ENCODE data around the gene GKN1.

The GKN1 gene

GRCh38 chr2:68964282-68964681 is 10.2 kb upstream of the GKN1 start:
- Histone ChIP-seq H3K9ac (ENCODE audit: low read depth, low read length) (no peak overlapping the region), H3K4me3 (ENCODE audit: low read length) (no peak overlapping the region), H3K4me1 (ENCODE audit: insufficient read depth, low read length) (no peaks in the 10 kb centered on the region), H3K9me3 (ENCODE audit: insufficient read depth, low read depth, low read length) (no peaks in the 10 kb centered on the region), H3K27me3 (ENCODE audit: insufficient read depth, low read length) (no peaks in the 10 kb centered on the region), H3K27ac (ENCODE audit: low read length) (no peak overlapping the region), H3K36me3 (ENCODE audit: insufficient read depth, low read depth, low read length) (no peaks in the 10 kb centered on the region)

DNA sequence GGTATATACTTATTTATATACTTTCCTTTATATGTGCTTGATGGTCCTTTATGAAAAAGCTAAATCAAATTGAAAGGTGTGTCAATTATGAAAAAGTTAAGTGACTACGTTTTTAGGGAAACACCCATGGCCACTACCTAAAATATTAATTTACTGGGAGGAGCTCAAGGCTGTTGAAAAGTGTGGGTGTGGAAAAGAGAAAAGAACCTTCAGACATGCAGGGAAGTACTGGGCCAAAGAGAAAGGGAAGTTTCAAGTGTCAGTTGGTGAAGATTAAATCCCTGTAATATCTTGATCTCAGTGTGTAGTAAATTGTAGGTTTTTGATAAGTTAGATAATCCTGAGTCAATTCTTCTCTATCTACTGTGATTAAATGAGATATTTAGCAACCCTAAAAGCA is 6.2 kb upstream of the GKN1 start:
- no peak overlapping the region for H3K4me3 ChIP-seq (ENCODE audit: low read length)
- no peak overlapping the region for H3K9ac ChIP-seq (ENCODE audit: low read depth, low read length)
- H3K9me3 ChIP-seq (ENCODE audit: insufficient read depth, low read depth, low read length), result no peaks in the 10 kb centered on the region
- no peaks in the 10 kb centered on the region for H3K4me1 ChIP-seq (ENCODE audit: insufficient read depth, low read length)
- H3K36me3 ChIP-seq (ENCODE audit: insufficient read depth, low read depth, low read length), result no peaks in the 10 kb centered on the region
- no peaks in the 10 kb centered on the region for H3K27me3 ChIP-seq (ENCODE audit: insufficient read depth, low read length)
- H3K27ac ChIP-seq (ENCODE audit: low read length), result no peak overlapping the region

DNA sequence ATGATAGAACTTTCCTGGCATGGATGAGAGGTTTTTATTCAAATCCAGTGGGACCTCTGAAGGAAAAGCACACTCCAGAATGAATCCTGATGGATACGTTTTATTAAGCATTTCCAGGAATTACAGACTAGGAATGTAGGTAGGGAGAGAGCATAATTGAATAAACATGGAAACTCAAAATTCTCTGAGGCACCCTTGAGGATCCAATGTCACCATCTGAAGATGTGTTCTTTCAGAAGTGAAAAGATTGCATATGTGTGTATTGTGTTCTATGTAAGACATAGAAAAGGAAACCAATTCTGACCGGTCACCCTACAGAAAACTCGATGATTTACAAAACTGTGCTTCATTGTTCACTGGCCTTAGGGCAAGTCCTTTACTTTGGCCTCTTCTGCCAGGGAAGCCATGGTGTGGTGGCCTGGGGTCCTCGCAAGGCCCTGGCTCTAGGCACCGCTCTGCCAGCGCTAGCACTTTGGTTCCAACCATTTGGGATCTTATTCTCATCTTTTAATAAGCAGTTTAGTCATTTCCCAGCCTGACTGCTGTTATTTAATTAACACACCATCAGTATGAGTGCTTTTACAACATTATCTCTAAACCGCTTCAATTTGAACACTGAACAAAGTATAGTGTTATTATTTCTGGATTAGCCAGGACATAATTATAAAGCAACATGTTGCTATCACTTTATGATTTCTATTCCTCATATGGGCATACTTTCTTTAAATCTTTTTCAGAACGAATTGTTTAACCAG is 4.5 kb upstream of the GKN1 start:
- Histone ChIP-seq H3K9ac (ENCODE audit: low read depth, low read length) (no peak overlapping the region), H3K4me1 (ENCODE audit: insufficient read depth, low read length) (no peaks in the 10 kb centered on the region), H3K9me3 (ENCODE audit: insufficient read depth, low read depth, low read length) (no peaks in the 10 kb centered on the region), H3K27me3 (ENCODE audit: insufficient read depth, low read length) (no peaks in the 10 kb centered on the region), H3K4me3 (ENCODE audit: low read length) (no peak overlapping the region), H3K36me3 (ENCODE audit: insufficient read depth, low read depth, low read length) (no peaks in the 10 kb centered on the region), H3K27ac (ENCODE audit: low read length) (no peak overlapping the region)

DNA sequence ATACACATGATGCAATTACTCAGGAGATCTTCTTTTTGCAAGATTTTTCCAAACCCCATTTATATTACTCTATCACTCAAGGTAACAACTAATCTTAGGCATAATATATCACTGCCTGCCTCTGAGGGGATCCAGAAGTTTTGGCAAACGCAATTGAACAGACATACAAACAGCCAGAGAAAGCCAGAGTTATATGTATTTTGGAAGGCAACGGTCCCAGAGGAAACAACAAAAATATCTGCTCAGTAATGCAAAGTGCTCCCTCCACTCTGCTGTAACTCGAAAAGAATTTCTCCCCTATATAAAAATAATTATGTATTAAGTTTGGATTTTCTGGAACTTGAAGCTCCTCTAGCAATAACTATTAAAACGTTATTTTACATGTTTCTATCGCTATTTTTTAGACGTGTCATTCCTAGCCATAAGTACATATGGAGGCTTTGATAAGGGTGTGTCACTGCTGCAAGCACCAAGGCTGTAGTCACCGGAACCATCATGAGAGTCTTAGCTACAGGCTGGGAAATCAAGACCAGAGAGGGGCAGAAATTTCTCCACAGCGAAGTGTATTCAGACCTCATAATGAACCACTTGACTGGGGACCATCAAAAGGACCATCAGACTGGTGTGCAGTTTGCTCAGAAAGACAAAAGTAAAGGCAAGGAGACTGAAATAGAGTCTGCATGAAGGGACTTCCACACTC is 3.7 kb upstream of the GKN1 start:
- Histone ChIP-seq H3K27ac (ENCODE audit: low read length) (no peak overlapping the region), H3K4me1 (ENCODE audit: insufficient read depth, low read length) (no peaks in the 10 kb centered on the region), H3K36me3 (ENCODE audit: insufficient read depth, low read depth, low read length) (no peaks in the 10 kb centered on the region)

GRCh38 chr2:68971591-68972231 is 2.7 kb upstream of the GKN1 start:
- H3K4me3 ChIP-seq (ENCODE audit: low read length), result no peak overlapping the region
- H3K27me3 ChIP-seq (ENCODE audit: insufficient read depth, low read length), result no peaks in the 10 kb centered on the region
- H3K9ac ChIP-seq (ENCODE audit: low read depth, low read length), result no peak overlapping the region
- no peaks in the 10 kb centered on the region for H3K4me1 ChIP-seq (ENCODE audit: insufficient read depth, low read length)
- H3K36me3 ChIP-seq (ENCODE audit: insufficient read depth, low read depth, low read length), result no peaks in the 10 kb centered on the region
- H3K27ac ChIP-seq (ENCODE audit: low read length), result no peak overlapping the region
- H3K9me3 ChIP-seq (ENCODE audit: insufficient read depth, low read depth, low read length), result no peaks in the 10 kb centered on the region

More for the DNA sequence above, 3.7 kb upstream of the GKN1 start:
- Histone ChIP-seq H3K27me3 (ENCODE audit: insufficient read depth, low read length) (no peaks in the 10 kb centered on the region), H3K4me3 (ENCODE audit: low read length) (no peak overlapping the region), H3K9me3 (ENCODE audit: insufficient read depth, low read depth, low read length) (no peaks in the 10 kb centered on the region), H3K9ac (ENCODE audit: low read depth, low read length) (no peak overlapping the region)

GRCh38 chr2:68974946-68975665 is 670 bp downstream of the GKN1 start:
- Histone ChIP-seq H3K4me1 (ENCODE audit: insufficient read depth, low read length) (no peaks in the 10 kb centered on the region), H3K27me3 (ENCODE audit: insufficient read depth, low read length) (no peaks in the 10 kb centered on the region), H3K27ac (ENCODE audit: low read length) (no peak overlapping the region), H3K9me3 (ENCODE audit: insufficient read depth, low read depth, low read length) (no peaks in the 10 kb centered on the region), H3K36me3 (ENCODE audit: insufficient read depth, low read depth, low read length) (no peaks in the 10 kb centered on the region), H3K9ac (ENCODE audit: low read depth, low read length) (no peak overlapping the region), H3K4me3 (ENCODE audit: low read length) (no peak overlapping the region)

DNA sequence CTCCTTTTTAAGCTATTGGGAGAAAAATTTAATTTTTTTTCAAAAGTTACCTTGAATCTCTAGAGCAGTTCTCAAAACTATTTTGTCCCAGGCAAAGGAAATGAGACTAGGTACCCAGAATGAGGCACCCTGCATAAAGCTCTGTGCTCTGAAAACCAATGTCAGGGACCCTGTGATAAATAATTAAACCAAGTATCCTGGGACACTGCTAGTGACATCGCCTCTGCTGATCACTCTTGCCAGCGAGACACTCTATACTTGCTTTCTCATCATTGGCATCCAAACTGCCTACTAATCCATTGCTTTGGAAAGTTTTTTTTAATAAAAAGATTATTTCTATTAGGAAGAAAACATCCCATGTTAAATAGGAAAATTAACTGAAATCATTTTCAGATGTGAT is 1.4 kb downstream of the GKN1 start:
- H3K9me3 ChIP-seq (ENCODE audit: insufficient read depth, low read depth, low read length), result no peaks in the 10 kb centered on the region

GRCh38 chr2:68977453-68977852 is 3.0 kb downstream of the GKN1 start:
- Histone ChIP-seq H3K4me3 (ENCODE audit: low read length) (no peak overlapping the region), H3K36me3 (ENCODE audit: insufficient read depth, low read depth, low read length) (no peaks in the 10 kb centered on the region), H3K27ac (ENCODE audit: low read length) (no peak overlapping the region), H3K4me1 (ENCODE audit: insufficient read depth, low read length) (no peaks in the 10 kb centered on the region), H3K9ac (ENCODE audit: low read depth, low read length) (no peak overlapping the region), H3K9me3 (ENCODE audit: insufficient read depth, low read depth, low read length) (no peaks in the 10 kb centered on the region), H3K27me3 (ENCODE audit: insufficient read depth, low read length) (no peaks in the 10 kb centered on the region)

More for the DNA sequence above, 1.4 kb downstream of the GKN1 start:
- no peak overlapping the region for H3K9ac ChIP-seq (ENCODE audit: low read depth, low read length)
- H3K27me3 ChIP-seq (ENCODE audit: insufficient read depth, low read length), result no peaks in the 10 kb centered on the region
- H3K4me1 ChIP-seq (ENCODE audit: insufficient read depth, low read length), result no peaks in the 10 kb centered on the region
- H3K27ac ChIP-seq (ENCODE audit: low read length), result no peak overlapping the region
- H3K36me3 ChIP-seq (ENCODE audit: insufficient read depth, low read depth, low read length), result no peaks in the 10 kb centered on the region
- no peak overlapping the region for H3K4me3 ChIP-seq (ENCODE audit: low read length)

DNA sequence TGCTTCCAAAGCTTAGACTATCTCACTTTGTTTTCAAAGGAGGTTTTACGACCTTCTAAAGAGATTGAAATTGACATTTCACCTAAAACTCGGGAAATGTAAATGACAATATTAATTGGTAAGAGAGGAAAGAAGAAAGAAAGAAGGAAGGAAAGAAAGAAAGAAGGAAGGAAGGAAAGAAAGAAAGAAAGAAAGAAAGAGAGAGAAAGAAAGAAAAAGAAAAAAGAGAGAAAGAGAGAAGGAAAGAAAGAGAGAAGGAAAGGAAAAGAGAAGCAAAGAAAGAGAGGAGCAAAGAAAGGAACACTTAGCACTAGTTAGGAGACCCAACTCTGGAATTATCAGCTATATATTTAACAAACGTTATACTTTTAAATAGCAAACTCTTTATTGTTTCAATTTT is 3.7 kb downstream of the GKN1 start:
- Histone ChIP-seq H3K4me3 (ENCODE audit: low read length) (no peak overlapping the region), H3K27me3 (ENCODE audit: insufficient read depth, low read length) (no peaks in the 10 kb centered on the region), H3K27ac (ENCODE audit: low read length) (no peak overlapping the region), H3K36me3 (ENCODE audit: insufficient read depth, low read depth, low read length) (no peaks in the 10 kb centered on the region), H3K9ac (ENCODE audit: low read depth, low read length) (no peak overlapping the region), H3K4me1 (ENCODE audit: insufficient read depth, low read length) (no peaks in the 10 kb centered on the region), H3K9me3 (ENCODE audit: insufficient read depth, low read depth, low read length) (no peaks in the 10 kb centered on the region)

DNA sequence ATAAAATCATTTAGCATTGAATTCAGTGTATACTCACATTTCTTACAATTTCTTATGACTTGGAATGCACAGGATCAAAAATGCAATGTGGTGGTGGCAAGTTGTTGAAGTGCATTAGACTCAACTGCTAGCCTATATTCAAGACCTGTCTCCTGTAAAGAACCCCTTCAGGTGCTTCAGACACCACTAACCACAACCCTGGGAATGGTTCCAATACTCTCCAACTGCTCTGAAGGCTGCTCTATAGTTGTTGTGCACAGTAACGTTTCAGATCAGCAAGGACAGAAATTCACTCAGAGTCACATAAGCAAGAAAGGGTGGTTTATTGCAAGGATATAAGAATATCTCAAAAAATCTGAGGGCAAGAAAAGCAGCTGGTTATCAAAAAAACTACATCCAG is 6.5 kb downstream of the GKN1 start:
- no peak overlapping the region for H3K9ac ChIP-seq (ENCODE audit: low read depth, low read length)
- no peaks in the 10 kb centered on the region for H3K4me1 ChIP-seq (ENCODE audit: insufficient read depth, low read length)
- no peaks in the 10 kb centered on the region for H3K27me3 ChIP-seq (ENCODE audit: insufficient read depth, low read length)
- H3K9me3 ChIP-seq (ENCODE audit: insufficient read depth, low read depth, low read length), result no peaks in the 10 kb centered on the region
- H3K27ac ChIP-seq (ENCODE audit: low read length), result no peak overlapping the region
- H3K4me3 ChIP-seq (ENCODE audit: low read length), result no peak overlapping the region
- no peaks in the 10 kb centered on the region for H3K36me3 ChIP-seq (ENCODE audit: insufficient read depth, low read depth, low read length)

GRCh38 chr2:68987021-68987503 is 12.6 kb downstream of the GKN1 start:
- H3K27ac ChIP-seq (ENCODE audit: low read length), result no peak overlapping the region
- H3K9ac ChIP-seq (ENCODE audit: low read depth, low read length), result no peak overlapping the region
- H3K36me3 ChIP-seq (ENCODE audit: insufficient read depth, low read depth, low read length), result no peaks in the 10 kb centered on the region
- H3K4me1 ChIP-seq (ENCODE audit: insufficient read depth, low read length), result no peaks in the 10 kb centered on the region
- no peaks in the 10 kb centered on the region for H3K27me3 ChIP-seq (ENCODE audit: insufficient read depth, low read length)
- no peaks in the 10 kb centered on the region for H3K9me3 ChIP-seq (ENCODE audit: insufficient read depth, low read depth, low read length)
- no peak overlapping the region for H3K4me3 ChIP-seq (ENCODE audit: low read length)

Measured in iPS-20b (cell line).